T-helper 22 cell (primary cell): ENCODE measurements around the gene NXPH4.
A peak's percentile ranks its signal among the peaks of the same experiment; 100 is the strongest.

Experiments used
- DNase-seq: peaks from one replicate; pipeline ENCODE4 v3.0.0-alpha.2; 2020; ENCODE audit warnings: low read depth

NXPH4 gene

GRCh38 chr12:57216014-57216911, at the start of gene NXPH4:
NXPH4 (plus strand) TSS chr12:57216794; CDS start chr12:57216970, 176 bp downstream.
- peak; percentile 49 for DNase-seq

GRCh38 chr12:57166971-57167371, 49.6 kb upstream of the NXPH4 start:
- no peak for DNase-seq

DNA sequence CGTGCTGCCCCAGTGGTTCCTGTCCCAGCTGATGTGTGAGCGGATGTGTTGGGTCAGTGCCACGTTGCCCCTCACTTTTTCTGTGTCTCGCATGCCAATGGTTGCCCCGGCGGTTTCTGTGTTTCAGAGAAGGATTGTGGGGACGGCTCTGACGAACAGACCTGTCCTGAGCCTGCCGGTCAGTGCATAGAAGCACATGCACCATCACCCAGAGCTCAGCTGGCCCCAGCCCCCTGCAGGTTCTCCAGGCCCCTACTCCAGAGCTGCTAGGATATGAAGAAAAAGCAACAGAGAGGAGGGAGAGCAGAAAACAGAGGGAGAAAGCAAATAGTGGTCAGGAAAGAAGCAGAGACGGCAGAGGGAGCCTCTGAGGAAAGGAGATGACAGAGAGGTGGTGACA, 48.5 kb upstream of the NXPH4 start:
- DNase-seq = no peak

- DNase-seq = no peak
Observed at GRCh38 chr12:57169046-57169795, 47.4 kb upstream of the NXPH4 start.

- no peak for DNase-seq
Observed at GRCh38 chr12:57169969-57170368, 46.6 kb upstream of the NXPH4 start.

DNA sequence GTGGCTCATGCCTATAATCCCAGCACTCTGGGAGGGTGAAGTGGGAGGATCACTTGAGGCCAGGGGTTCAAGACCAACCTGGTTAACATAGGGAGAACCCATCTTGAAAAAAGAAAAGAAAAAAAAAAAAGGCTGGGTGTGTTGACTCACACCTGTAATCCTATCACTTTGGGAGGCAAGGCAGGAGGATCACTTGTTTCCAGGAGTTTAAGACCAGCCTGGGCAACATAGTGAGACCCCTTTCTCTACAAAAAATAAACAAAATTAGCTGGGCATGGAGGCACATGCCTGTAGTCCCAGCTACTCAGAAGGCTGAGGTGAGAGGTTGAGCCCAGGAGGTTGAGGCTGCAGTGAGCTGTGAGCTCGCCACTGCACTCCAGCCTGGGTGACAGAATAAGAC, 46.2 kb upstream of the NXPH4 start:
- DNase-seq = no peak

DNA sequence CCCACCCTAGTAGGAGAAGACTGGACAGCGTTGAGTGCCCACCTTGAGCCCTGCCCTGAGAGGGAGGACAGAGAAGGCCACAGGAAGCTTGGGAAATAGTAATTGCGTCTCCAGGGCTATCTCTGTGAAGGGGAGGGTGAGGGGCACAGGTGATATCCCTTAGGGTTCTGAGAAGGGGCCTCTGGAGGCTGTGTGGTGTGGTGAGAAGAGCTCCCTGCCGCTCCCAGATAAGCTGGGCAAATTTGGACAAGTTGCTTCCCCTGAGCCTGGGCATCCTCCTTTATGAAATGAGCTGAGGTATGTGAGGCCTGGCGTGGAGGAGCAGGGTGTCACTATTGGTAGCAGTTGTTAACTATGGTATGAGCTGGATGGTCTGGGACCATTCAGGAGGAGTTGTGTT, 45.7 kb upstream of the NXPH4 start:
- no peak for DNase-seq

GRCh38 chr12:57171668-57172067, 44.9 kb upstream of the NXPH4 start:
- DNase-seq = no peak

DNA sequence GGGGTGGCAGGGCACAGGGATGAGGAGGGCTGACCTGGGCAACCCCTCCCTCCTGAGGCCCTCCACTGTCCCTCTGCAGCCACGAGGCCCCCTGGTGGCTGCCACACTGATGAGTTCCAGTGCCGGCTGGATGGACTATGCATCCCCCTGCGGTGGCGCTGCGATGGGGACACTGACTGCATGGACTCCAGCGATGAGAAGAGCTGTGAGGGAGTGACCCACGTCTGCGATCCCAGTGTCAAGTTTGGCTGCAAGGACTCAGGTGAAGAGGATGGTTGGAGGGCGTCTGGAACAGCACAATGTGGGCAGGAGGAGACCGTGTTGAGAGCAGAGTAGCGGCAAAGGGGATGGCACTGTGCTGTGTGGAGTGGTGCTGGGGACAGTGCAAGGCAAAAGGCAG, 43.5 kb upstream of the NXPH4 start:
- DNase-seq = no peak

- DNase-seq = no peak
Observed at GRCh38 chr12:57173683-57174082, 42.9 kb upstream of the NXPH4 start.

DNA sequence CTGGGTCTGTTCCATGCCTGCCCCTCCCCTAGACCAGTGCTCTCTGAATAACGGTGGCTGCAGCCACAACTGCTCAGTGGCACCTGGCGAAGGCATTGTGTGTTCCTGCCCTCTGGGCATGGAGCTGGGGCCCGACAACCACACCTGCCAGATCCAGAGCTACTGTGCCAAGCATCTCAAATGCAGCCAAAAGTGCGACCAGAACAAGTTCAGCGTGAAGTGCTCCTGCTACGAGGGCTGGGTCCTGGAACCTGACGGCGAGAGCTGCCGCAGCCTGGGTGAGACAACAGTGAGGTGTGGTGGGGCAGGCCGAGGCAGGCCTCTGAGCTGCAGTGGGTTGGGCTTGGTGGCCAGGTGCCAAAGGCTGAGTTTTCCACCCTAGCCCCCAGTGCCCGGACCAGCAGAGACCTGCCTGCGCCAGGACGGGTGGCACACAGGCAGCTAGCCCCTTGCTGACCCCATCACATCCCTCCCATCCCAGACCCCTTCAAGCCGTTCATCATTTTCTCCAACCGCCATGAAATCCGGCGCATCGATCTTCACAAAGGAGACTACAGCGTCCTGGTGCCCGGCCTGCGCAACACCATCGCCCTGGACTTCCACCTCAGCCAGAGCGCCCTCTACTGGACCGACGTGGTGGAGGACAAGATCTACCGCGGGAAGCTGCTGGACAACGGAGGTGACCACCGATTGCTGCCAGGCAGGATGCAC, 41.0 kb upstream of the NXPH4 start:
- no peak for DNase-seq

DNA sequence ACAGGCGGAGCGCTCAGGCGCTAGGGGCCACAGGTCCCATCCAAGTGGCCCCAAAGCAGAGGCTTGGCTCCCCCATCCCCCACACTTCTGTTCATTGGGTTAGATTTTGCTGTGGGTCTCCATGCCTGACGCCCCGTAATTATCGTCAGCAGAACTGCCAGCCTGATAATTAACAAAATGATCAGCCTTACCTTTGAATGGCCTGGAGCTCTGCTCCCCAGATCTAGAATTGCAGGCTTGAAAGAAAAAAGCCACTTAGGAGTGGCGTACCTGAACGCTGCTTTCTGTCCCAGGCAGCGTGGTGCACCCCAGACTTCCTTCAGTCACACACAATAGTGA, 40.5 kb upstream of the NXPH4 start:
- no peak for DNase-seq

DNA sequence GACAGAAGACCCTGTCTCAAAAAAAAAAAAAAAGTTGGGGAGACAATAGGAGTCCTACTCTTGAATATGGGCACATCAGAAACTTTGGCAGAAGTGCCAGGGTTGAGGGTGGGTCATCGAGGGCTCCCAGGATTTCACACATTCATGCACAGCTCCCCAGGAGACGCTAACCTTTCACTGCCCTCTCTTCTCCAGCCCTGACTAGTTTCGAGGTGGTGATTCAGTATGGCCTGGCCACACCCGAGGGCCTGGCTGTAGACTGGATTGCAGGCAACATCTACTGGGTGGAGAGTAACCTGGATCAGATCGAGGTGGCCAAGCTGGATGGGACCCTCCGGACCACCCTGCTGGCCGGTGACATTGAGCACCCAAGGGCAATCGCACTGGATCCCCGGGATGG, 39.7 kb upstream of the NXPH4 start:
- no peak for DNase-seq

DNA sequence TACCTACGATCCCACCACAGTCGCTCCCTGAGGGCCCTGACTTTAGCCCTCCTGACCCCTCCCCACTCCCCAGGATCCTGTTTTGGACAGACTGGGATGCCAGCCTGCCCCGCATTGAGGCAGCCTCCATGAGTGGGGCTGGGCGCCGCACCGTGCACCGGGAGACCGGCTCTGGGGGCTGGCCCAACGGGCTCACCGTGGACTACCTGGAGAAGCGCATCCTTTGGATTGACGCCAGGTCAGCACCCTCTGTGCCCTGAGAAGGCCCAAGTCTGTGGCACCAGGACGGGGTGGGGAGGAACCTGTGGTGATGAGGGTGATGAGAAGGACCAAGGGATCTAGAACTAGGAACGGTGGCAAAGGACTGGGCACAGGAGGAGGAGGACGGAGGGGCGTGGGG, 39.2 kb upstream of the NXPH4 start:
- DNase-seq = no peak

GRCh38 chr12:57178213-57178612, 38.4 kb upstream of the NXPH4 start:
- no peak for DNase-seq

GRCh38 chr12:57179331-57180086, 37.1 kb upstream of the NXPH4 start:
- DNase-seq = no peak

- DNase-seq = no peak
Observed at GRCh38 chr12:57180321-57180989, 36.1 kb upstream of the NXPH4 start.

DNA sequence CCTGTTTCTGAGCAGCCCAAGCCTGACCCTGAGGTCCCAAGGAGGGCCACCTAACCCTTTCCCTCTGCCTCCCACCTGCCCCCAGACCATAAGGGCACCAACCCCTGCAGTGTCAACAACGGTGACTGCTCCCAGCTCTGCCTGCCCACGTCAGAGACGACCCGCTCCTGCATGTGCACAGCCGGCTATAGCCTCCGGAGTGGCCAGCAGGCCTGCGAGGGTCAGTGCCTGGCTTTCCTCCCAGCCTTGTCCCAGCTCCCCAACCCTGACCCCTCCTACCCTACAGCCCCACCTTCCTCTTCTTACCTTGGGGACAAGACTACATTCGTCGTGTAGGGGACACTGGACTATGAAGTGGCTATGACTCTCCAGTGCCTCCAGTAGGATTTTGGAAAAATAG, 35.5 kb upstream of the NXPH4 start:
- no peak for DNase-seq

GRCh38 chr12:57181561-57182155, 34.9 kb upstream of the NXPH4 start:
- no peak for DNase-seq

GRCh38 chr12:57182918-57183575, 33.5 kb upstream of the NXPH4 start:
- DNase-seq = peak; percentile 37
